Left cardiac atrium (tissue), 4 donors: ENCODE results near the gene FOXL2. TPM values are rescaled to one million over a fixed set of nuclear protein-coding genes. Genes with fewer than 3 reads are reported as not detected.

ENCODE experiments used
- ATAC-seq, 2 donors: fragments of 200-7000 bp; cut with Tn5 transposase; one replicate each; pipeline ENCODE4 v1.9.1; 2020; ENCODE audit warnings: mild to moderate bottlenecking in 2 of 2, moderate library complexity in 2 of 2
- DNase-seq: peaks from one replicate; pipeline ENCODE4 v3.0.0-alpha.2; 2020
- intact Hi-C, 2 donors: fragments of 100-400 bp; cut with DNase I; formaldehyde crosslinking; loops; one replicate each; pipeline versions ENCODE4 v1.14.1 to v1.15.1; 2022 to 2023
- total RNA-seq, 2 donors: library from RNA; stranded (reverse); fragmentation: NEBNext Ultra II Directional; extraction: Animal tissue kit (Norgen Biotek cat#: 25700); gene quantifications; one replicate each; pipeline ENCODE4 v1.2.1, GENCODE V29; 2021
- donor health status: DM: no; HTN: yes; CAD: no.
- donor health status: DM: no; HTN: yes; CAD: no; lungs with severe emphysema.
- donor health status: DM: yes; HTN: yes; CAD: no.
- donor health status: Dilated cardiomyopathy.

Gene FOXL2
- total RNA-seq, 2 donors from 2014 or later: not detected

GRCh38 chr3:138947495-138948121, 671 bp upstream of the FOXL2 start:
- intact Hi-C loops: no loop called here
- ATAC-seq (no peak), DNase-seq (no peak)

GRCh38 chr3:138945709-138946662, 951 bp downstream of the FOXL2 start:
- ATAC-seq (peak; percentile 5 to 12), DNase-seq (no peak)

GRCh38 chr3:138944929-138945708, 1.8 kb downstream of the FOXL2 start:
- ATAC-seq: no peak
- no peak for DNase-seq
- intact Hi-C loops: no loop called here

More at GRCh38 chr3:138945709-138946662, 951 bp downstream of the FOXL2 start:
- intact Hi-C loops: no loop called here

GRCh38 chr3:138944654-138944928, 2.3 kb downstream of the FOXL2 start:
- intact Hi-C loops: no loop called here
- DNase-seq: no peak
- ATAC-seq: no peak

GRCh38 chr3:138943724-138944653, 2.9 kb downstream of the FOXL2 start:
- intact Hi-C loops: no loop called here
- DNase-seq: no peak
- ATAC-seq: no peak

GRCh38 chr3:138942861-138943623, 3.9 kb downstream of the FOXL2 start:
- no peak for ATAC-seq
- DNase-seq: no peak
- intact Hi-C loops: no loop called here

- DNase-seq (no peak), ATAC-seq (no peak)
- intact Hi-C loops: no loop called here
Observed at GRCh38 chr3:138942271-138942670, 4.7 kb downstream of the FOXL2 start.

- no peak for DNase-seq
- intact Hi-C loops: no loop called here
- no peak for ATAC-seq
Observed at GRCh38 chr3:138941259-138941885, 5.6 kb downstream of the FOXL2 start.

- ATAC-seq: no peak
- intact Hi-C loops: no loop called here
- DNase-seq: no peak
Observed at GRCh38 chr3:138940446-138940845, 6.5 kb downstream of the FOXL2 start.

GRCh38 chr3:138939561-138940241, 7.2 kb downstream of the FOXL2 start:
- ATAC-seq (no peak), DNase-seq (no peak)
- intact Hi-C loops: loop anchor here in 1 of 2 donors (5.0 kb wide), 1 partner anchor 388 kb away; no protein-coding TSS in a partner anchor

- intact Hi-C loops: loop anchor here in 1 of 2 donors (5.0 kb wide), 1 partner anchor 388 kb away; no protein-coding TSS in a partner anchor
- ATAC-seq: no peak
- no peak for DNase-seq
Observed at GRCh38 chr3:138938877-138939560, 7.9 kb downstream of the FOXL2 start.

- intact Hi-C loops: loop anchor here in 1 of 2 donors (5.0 kb wide), 1 partner anchor 389 kb away; no protein-coding TSS in a partner anchor
- DNase-seq (no peak), ATAC-seq (no peak)
Observed at GRCh38 chr3:138938056-138938876, 8.7 kb downstream of the FOXL2 start.

- ATAC-seq: no peak
- intact Hi-C loops: loop anchor here (2.0 to 5.0 kb wide), 2 partner anchors 390 to 391 kb away; no protein-coding TSS in a partner anchor
Observed at GRCh38 chr3:138937690-138938055, 9.3 kb downstream of the FOXL2 start.

GRCh38 chr3:138936741-138937689, 9.9 kb downstream of the FOXL2 start:
- ATAC-seq (peak in 1 of 2 donors; percentile 13), DNase-seq (no peak)
- intact Hi-C loops: loop anchor here (2.0 to 5.0 kb wide), 2 partner anchors 390 to 392 kb away; no protein-coding TSS in a partner anchor

More at GRCh38 chr3:138937690-138938055, 9.3 kb downstream of the FOXL2 start:
- DNase-seq: no peak
